Measurements from ENCODE around the gene MAPK8IP3.
"Not testable (repeated sequence)": the region's sequence is repeated elsewhere in the genome, so short reads cannot be mapped to it uniquely, and the experiment has no call there.

Gene MAPK8IP3

GRCh38 chr16:1698680-1699079, 7.3 kb upstream of the MAPK8IP3 start:
- Histone ChIP-seq H3F3A (ENCODE audit: low read depth) (no peaks in the 10 kb centered on the region), H4K20me1 (ENCODE audit: insufficient read depth, low read length, poor library complexity, severe bottlenecking) (no peaks in the 10 kb centered on the region), H3K4me3 (ENCODE audit: low read length, poor library complexity, severe bottlenecking) (no peak overlapping the region), H3K9ac (ENCODE audit: low read depth, low read length, poor library complexity, severe bottlenecking) (no peak overlapping the region), H3K9me3 (ENCODE audit: insufficient read depth, low read depth, low read length) (no peaks in the 10 kb centered on the region), H3K4me1 (ENCODE audit: insufficient read depth, low read length, poor library complexity, severe bottlenecking) (no peaks in the 10 kb centered on the region), H3K79me2 (ENCODE audit: insufficient read depth, low read length) (no peaks in the 10 kb centered on the region; the same call in 1 of the 2 replicates), H2AFZ (ENCODE audit: low read length) (no peak overlapping the region), H3K36me3 (ENCODE audit: insufficient read depth, low read length) (peaks cover 38% of the 10 kb centered on the region; the same call in 1 of the 2 replicates), H3K9me2 (replicated peaks; ENCODE audit: low read depth, low read length) (no peaks in the 10 kb centered on the region), H3K4me2 (ENCODE audit: low read depth, low read length, poor library complexity, severe bottlenecking) (no peak overlapping the region), H3K27me3 (ENCODE audit: insufficient read depth, low read length, poor library complexity, severe bottlenecking) (no peaks in the 10 kb centered on the region)
- TF ChIP-seq EZH2phosphoT487 (IDR thresholded peaks at IDR 0.05; ENCODE audit: borderline replicate concordance) (no peak), CTCF (conservative IDR thresholded peaks at IDR 0.05; ENCODE audit: low read length) (no peak)

GRCh38 chr16:1700246-1700645, 5.7 kb upstream of the MAPK8IP3 start:
- no peak overlapping the region for H2AFZ ChIP-seq (ENCODE audit: low read length)
- H3K27me3 ChIP-seq (ENCODE audit: insufficient read depth, low read length, poor library complexity, severe bottlenecking) = no peaks in the 10 kb centered on the region
- H3K36me3 ChIP-seq (ENCODE audit: insufficient read depth, low read length) = peaks cover 28% of the 10 kb centered on the region; the same call in 1 of the 2 replicates
- no peak overlapping the region for H3K9ac ChIP-seq (ENCODE audit: low read depth, low read length, poor library complexity, severe bottlenecking)
- no peaks in the 10 kb centered on the region for H4K20me1 ChIP-seq (ENCODE audit: insufficient read depth, low read length, poor library complexity, severe bottlenecking)
- H3K4me1 ChIP-seq (ENCODE audit: insufficient read depth, low read length, poor library complexity, severe bottlenecking) = no peaks in the 10 kb centered on the region
- no peaks in the 10 kb centered on the region for H3K9me3 ChIP-seq (ENCODE audit: insufficient read depth, low read depth, low read length)
- no peaks in the 10 kb centered on the region for H3K9me2 ChIP-seq (replicated peaks; ENCODE audit: low read depth, low read length)
- H3K4me3 ChIP-seq (ENCODE audit: low read length, poor library complexity, severe bottlenecking) = no peak overlapping the region
- no peak overlapping the region for H3K4me2 ChIP-seq (ENCODE audit: low read depth, low read length, poor library complexity, severe bottlenecking)
- no peaks in the 10 kb centered on the region for H3K79me2 ChIP-seq (ENCODE audit: insufficient read depth, low read length)
- no peak for TF ChIP-seq EZH2phosphoT487 (IDR thresholded peaks at IDR 0.05; ENCODE audit: borderline replicate concordance)
- TF ChIP-seq CTCF (conservative IDR thresholded peaks at IDR 0.05; ENCODE audit: low read length) = no peak
- H3F3A ChIP-seq (ENCODE audit: low read depth) = no peaks in the 10 kb centered on the region

GRCh38 chr16:1701216-1701878, 4.6 kb upstream of the MAPK8IP3 start:
- no peaks in the 10 kb centered on the region for H3F3A ChIP-seq (ENCODE audit: low read depth)
- H3K9ac ChIP-seq (ENCODE audit: low read depth, low read length, poor library complexity, severe bottlenecking) = no peak overlapping the region
- peaks cover 28% of the 10 kb centered on the region; the same call in 1 of the 2 replicates for H3K36me3 ChIP-seq (ENCODE audit: insufficient read depth, low read length)

GRCh38 chr16:1705324-1705687, 689 bp upstream of the MAPK8IP3 start:
- H3K9ac ChIP-seq (ENCODE audit: low read depth, low read length, poor library complexity, severe bottlenecking) = peak overlapping the region; percentile 78
- peaks cover 16% of the 10 kb centered on the region for H4K20me1 ChIP-seq (ENCODE audit: insufficient read depth, low read length, poor library complexity, severe bottlenecking)
- H3K27me3 ChIP-seq (ENCODE audit: insufficient read depth, low read length, poor library complexity, severe bottlenecking); H3K9me3 ChIP-seq (ENCODE audit: insufficient read depth, low read depth, low read length); H3F3A ChIP-seq (ENCODE audit: low read depth); H3K4me1 ChIP-seq (ENCODE audit: insufficient read depth, low read length, poor library complexity, severe bottlenecking); H3K9me2 ChIP-seq (replicated peaks; ENCODE audit: low read depth, low read length): not testable (repeated sequence)
- peak overlapping the region; percentile 68 for H3K4me2 ChIP-seq (ENCODE audit: low read depth, low read length, poor library complexity, severe bottlenecking)
- H3K79me2 ChIP-seq (ENCODE audit: insufficient read depth, low read length) = peaks cover 37% of the 10 kb centered on the region
- H3K36me3 ChIP-seq (ENCODE audit: insufficient read depth, low read length) = peaks cover 14% of the 10 kb centered on the region; the same call in 1 of the 2 replicates
- peak overlapping the region; percentile 88 for H2AFZ ChIP-seq (ENCODE audit: low read length)
- peak overlapping the region; percentile 86 for H3K4me3 ChIP-seq (ENCODE audit: low read length, poor library complexity, severe bottlenecking)

More at GRCh38 chr16:1701216-1701878, 4.6 kb upstream of the MAPK8IP3 start:
- Histone ChIP-seq H3K4me1 (ENCODE audit: insufficient read depth, low read length, poor library complexity, severe bottlenecking) (no peaks in the 10 kb centered on the region), H3K79me2 (ENCODE audit: insufficient read depth, low read length) (peaks cover 3% of the 10 kb centered on the region; the same call in 1 of the 2 replicates), H3K27me3 (ENCODE audit: insufficient read depth, low read length, poor library complexity, severe bottlenecking) (no peaks in the 10 kb centered on the region), H3K9me3 (ENCODE audit: insufficient read depth, low read depth, low read length) (no peaks in the 10 kb centered on the region), H3K4me2 (ENCODE audit: low read depth, low read length, poor library complexity, severe bottlenecking) (no peak overlapping the region), H2AFZ (ENCODE audit: low read length) (no peak overlapping the region), H3K9me2 (replicated peaks; ENCODE audit: low read depth, low read length) (no peaks in the 10 kb centered on the region), H4K20me1 (ENCODE audit: insufficient read depth, low read length, poor library complexity, severe bottlenecking) (no peaks in the 10 kb centered on the region), H3K4me3 (ENCODE audit: low read length, poor library complexity, severe bottlenecking) (no peak overlapping the region)
- no peak for TF ChIP-seq EZH2phosphoT487 (IDR thresholded peaks at IDR 0.05; ENCODE audit: borderline replicate concordance)
- no peak for TF ChIP-seq CTCF (conservative IDR thresholded peaks at IDR 0.05; ENCODE audit: low read length)

Measured in Loucy (cell line).